Pancreas (tissue), 10 donors: ENCODE results near the gene SMARCA4. TPM values are rescaled to one million over a fixed set of nuclear protein-coding genes. Genes with fewer than 3 reads are reported as not detected.

Experiments
- ATAC-seq, 4 donors: fragments of 200-7000 bp; cut with Tn5 transposase; one replicate each; pipeline versions ENCODE4 v1.8.0 to v1.9.1; 2020; ENCODE audit warnings: mild to moderate bottlenecking in 4 of 4, moderate library complexity in 4 of 4
- DNase-seq, 6 donors: peaks; one replicate each; pipeline ENCODE4 v3.0.0-alpha.2; 2020
- FAIRE-seq: peaks from 2 replicates; lab custom pipeline; 2012; peaks lifted over from hg19 to GRCh38; lab: Jason Lieb, UNC
- H3K27ac ChIP-seq, 4 donors: fragments of 200-600 bp; sonication (generic); 1 replicate in 3 of 4; 2 replicates in 1 of 4; pipeline versions ENCODE4 v1.5.0 to v1.8.0; 2020
- H3K27me3 ChIP-seq, 4 donors: fragments of 200-600 bp; one replicate each; pipeline ENCODE4 v1.8.0; 2021
- H3K36me3 ChIP-seq, 3 donors: fragments of 200-600 bp; sonication (generic) in 1 of 3; one replicate each; pipeline versions ENCODE4 v1.5.0 to v1.8.0; 2020 to 2021
- H3K4me1 ChIP-seq, 3 donors: fragments of 200-600 bp; one replicate each; pipeline ENCODE4 v1.8.0; 2021
- H3K4me3 ChIP-seq, 4 donors: fragments of 200-600 bp; sonication (generic) in 2 of 4; one replicate each; pipeline versions ENCODE4 v1.5.0 to v1.8.0; 2020 to 2021
- H3K9me3 ChIP-seq, 4 donors: fragments of 200-600 bp; one replicate each; pipeline ENCODE4 v1.8.0; 2021
- CTCF ChIP-seq, 4 donors: fragments of 200-600 bp; sonication (generic) in 3 of 4; IDR thresholded peaks; one replicate each; pipeline versions ENCODE4 v1.5.0 to v1.8.0; 2021; ENCODE audit warnings: antibody characterized with exemption in 4 of 4
- WGBS, 2 donors: extraction: QIAGEN DNeasy Blood & Tissue Kit; methylation state at CpG; one replicate each; pipeline ENCODE4 v1.1.7; 2013; 5-methylcytosine and 5-hydroxymethylcytosine counted together
- intact Hi-C, 3 donors: fragments of 100-400 bp; cut with DNase I; formaldehyde crosslinking; loops; one replicate each; pipeline versions ENCODE4 v1.11.1 to v1.14.2; 2022
- polyA plus RNA-seq, 2 donors: library from polyadenylated mRNA; stranded (reverse); fragments of 200-250 nt; gene quantifications; one replicate each; pipeline ENCODE4 v1.2.3, GENCODE V29; 2013
- total RNA-seq, 6 donors: library from RNA; stranded (reverse); fragmentation: NEBNext Ultra II Directional in 4 of 6; extraction: Animal tissue kit (Norgen Biotek cat#: 25700) in 4 of 6; gene quantifications; one replicate each; pipeline versions ENCODE4 v1.2.1 to v1.2.4, GENCODE V29; 2021 to 2023
- donor health status: healthy with polysubstance abuse.
- donor health status: DM: no; HTN: no; CAD: no; lungs with moderate emphysema.
- donor health status: DM: no; HTN: no; CAD: no.
- donor health status: control.
- donor health status: control.
- donor health status: Bipolar disorder and iron deficiency.
- donor health status: DM: yes; HTN: yes; CAD: no.
- donor health status: DM: no; HTN: no; CAD: no.
- donor health status: DM: no; HTN: no; CAD: no.
- donor health status: DM: yes; HTN: yes; CAD: no.

The SMARCA4 gene
- total and polyA plus RNA-seq, 8 donors, result 28.7 to 77.8 (median 42.9) TPM

- ATAC-seq (no peak), DNase-seq (no peak), FAIRE-seq (no peak)
- H3K4me1 ChIP-seq, result peaks cover 0 to 14% (median 4%) of the 10 kb centered on the region in 3 donors
- no peak for TF ChIP-seq CTCF (IDR thresholded peaks at IDR 0.05)
- intact Hi-C loops, result no loop called here
- no peak overlapping the region for H3K27ac ChIP-seq
- H3K36me3 ChIP-seq, result no peaks in the 10 kb centered on the region
- no peaks in the 10 kb centered on the region for H3K27me3 ChIP-seq
- WGBS, 2 donors, result 80 to 86% methylated on average over 10 of the region's 10 CpGs
- no peak overlapping the region for H3K4me3 ChIP-seq
- H3K9me3 ChIP-seq, result no peaks in the 10 kb centered on the region
Observed at GRCh38 chr19:10962863-10963262, 2.0 kb downstream of the SMARCA4 start.

- FAIRE-seq (no peak), ATAC-seq (no peak), DNase-seq (no peak)
- WGBS, 2 donors, result 84 to 86% methylated on average over 4 of the region's 4 CpGs
- Histone ChIP-seq H3K36me3 (no peaks in the 10 kb centered on the region), H3K4me3 (no peak overlapping the region), H3K27ac (no peak overlapping the region), H3K9me3 (no peaks in the 10 kb centered on the region), H3K4me1 (peaks cover 0 to 14% (median 4%) of the 10 kb centered on the region in 3 donors), H3K27me3 (no peaks in the 10 kb centered on the region)
- intact Hi-C loops, result no loop called here
- TF ChIP-seq CTCF (IDR thresholded peaks at IDR 0.05), result no peak
Observed at GRCh38 chr19:10963865-10964264, 3.0 kb downstream of the SMARCA4 start.

GRCh38 chr19:10964903-10965302 lies 4.1 kb downstream of the SMARCA4 start:
- Histone ChIP-seq H3K4me1 (peaks cover 0 to 10% (median 0%) of the 10 kb centered on the region in 3 donors), H3K27ac (no peak overlapping the region), H3K4me3 (no peak overlapping the region), H3K27me3 (no peaks in the 10 kb centered on the region), H3K36me3 (no peaks in the 10 kb centered on the region), H3K9me3 (no peaks in the 10 kb centered on the region)
- no peak for DNase-seq
- WGBS, 2 donors, result 97 to 100% methylated on average over 4 of the region's 4 CpGs
- TF ChIP-seq CTCF (IDR thresholded peaks at IDR 0.05), result no peak
- intact Hi-C loops, result no loop called here
- FAIRE-seq, result no peak
- ATAC-seq, result no peak

GRCh38 chr19:10965398-10965797 lies 4.6 kb downstream of the SMARCA4 start:
- TF ChIP-seq CTCF (IDR thresholded peaks at IDR 0.05), result no peak
- 78 to 87% methylated on average over 6 of the region's 6 CpGs for WGBS, 2 donors
- Histone ChIP-seq H3K27ac (no peak overlapping the region), H3K4me1 (peaks cover 0 to 8% (median 0%) of the 10 kb centered on the region in 3 donors), H3K27me3 (no peaks in the 10 kb centered on the region), H3K36me3 (no peaks in the 10 kb centered on the region), H3K4me3 (no peak overlapping the region), H3K9me3 (no peaks in the 10 kb centered on the region)
- intact Hi-C loops, result no loop called here
- DNase-seq, result no peak
- FAIRE-seq, result no peak
- ATAC-seq, result no peak

- intact Hi-C loops, result no loop called here
- no peaks in the 10 kb centered on the region for H3K9me3 ChIP-seq
- DNase-seq (no peak), FAIRE-seq (no peak), ATAC-seq (peak; percentile 35 to 70 (median 48))
- no peaks in the 10 kb centered on the region for H3K27me3 ChIP-seq
- TF ChIP-seq CTCF (IDR thresholded peaks at IDR 0.05), result no peak
- H3K4me1 ChIP-seq, result peaks cover 0 to 8% (median 0%) of the 10 kb centered on the region in 3 donors
- no peak overlapping the region for H3K27ac ChIP-seq
- 45 to 49% methylated on average over 8 of the region's 8 CpGs for WGBS, 2 donors
- H3K4me3 ChIP-seq, result no peak overlapping the region
- H3K36me3 ChIP-seq, result no peaks in the 10 kb centered on the region
Observed at GRCh38 chr19:10966809-10967208, 6.0 kb downstream of the SMARCA4 start.
